NCI-H345 treated with DMSO at 0.1 percent for 48 hours (cell line): Measurements from ENCODE around the gene TBXA2R.
A peak's percentile ranks its signal among the peaks of the same experiment; 100 is the strongest.

Experiments
- DNase-seq: peaks from one replicate; lab custom pipeline; 2025; ENCODE audit not compliant: unreplicated experiment; lab: John Stamatoyannopoulos, UW

The TBXA2R gene

DNA sequence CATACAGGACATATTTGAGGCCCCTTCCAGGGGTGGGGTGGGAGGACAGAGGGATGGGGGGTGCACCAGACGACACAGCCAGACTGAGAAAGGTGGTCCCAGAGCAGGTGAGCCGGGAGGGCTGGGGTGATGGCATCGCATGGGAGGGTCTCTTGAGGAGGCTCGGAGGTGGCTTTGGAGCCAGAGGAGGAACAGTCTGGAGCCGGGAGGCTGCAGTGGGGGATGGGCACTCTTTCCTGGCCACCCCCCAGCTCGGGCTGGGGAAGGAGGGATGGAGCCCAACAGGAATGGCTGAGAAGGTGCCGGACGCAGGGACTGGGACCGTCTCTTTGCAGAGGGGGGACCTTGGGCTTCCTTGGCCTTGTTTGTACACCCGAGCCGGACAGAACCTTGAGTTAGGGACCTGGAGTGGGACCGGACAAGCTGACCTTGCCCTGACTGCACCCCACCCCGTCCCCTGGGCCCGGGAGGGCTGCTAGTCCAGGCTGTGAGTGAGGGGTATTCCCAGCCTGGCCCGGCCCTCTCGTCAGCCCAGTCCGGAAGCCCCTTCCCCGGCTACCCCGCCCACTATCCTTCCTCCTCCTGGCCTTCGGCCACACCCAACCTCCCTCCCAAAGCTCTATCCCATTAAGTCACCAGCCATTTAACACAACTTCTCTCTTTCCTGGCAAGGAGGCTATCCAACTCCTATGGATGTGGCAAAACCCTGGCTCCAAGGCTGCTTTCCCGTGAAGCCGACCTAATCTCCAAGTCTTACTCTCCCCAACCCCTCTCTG is 816 bp upstream of the TBXA2R start:
- DNase-seq, result no peak

DNA sequence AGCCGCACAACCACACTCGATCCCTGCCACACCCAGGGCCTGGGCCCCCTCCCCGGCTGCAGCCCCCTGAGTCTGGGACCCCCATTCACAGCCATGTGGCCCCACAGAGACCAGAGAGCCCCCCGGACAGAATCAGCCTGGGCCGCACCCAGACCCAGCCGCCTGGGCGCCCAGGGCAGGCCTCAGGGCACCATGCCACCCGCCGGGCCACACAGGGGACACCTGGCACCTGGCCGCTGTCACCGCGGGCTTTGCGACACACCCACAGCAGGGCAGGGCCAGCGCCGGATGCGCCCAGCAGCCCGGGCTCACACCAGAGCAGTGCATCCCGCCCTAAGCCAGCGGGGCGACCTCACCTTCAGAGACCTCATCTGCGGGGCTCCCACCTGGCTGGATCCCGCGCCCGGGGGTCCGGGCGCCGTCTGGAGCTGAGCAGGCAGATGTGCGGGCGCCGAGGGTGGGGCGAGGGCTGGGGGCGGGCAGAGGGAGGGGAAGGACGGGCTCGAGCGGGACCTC is 443 bp downstream of the TBXA2R start:
- peak; percentile 40 for DNase-seq

DNA sequence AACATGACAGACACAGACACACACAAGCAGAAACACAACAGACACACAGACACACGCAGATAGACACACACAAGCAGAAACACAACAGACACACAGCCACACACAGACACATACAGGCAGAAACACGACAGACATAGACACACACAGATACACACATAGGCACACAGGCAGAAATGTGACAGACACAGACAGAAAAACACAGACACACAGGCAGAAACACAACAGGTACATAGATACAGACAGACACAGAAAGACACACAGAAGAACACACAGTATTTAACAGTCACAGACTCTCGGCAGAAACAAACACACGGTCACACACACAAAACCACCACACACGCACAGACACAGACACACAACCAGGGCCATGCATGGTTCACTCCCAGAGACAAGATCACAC is 905 bp downstream of the TBXA2R start:
- DNase-seq, result no peak

DNA sequence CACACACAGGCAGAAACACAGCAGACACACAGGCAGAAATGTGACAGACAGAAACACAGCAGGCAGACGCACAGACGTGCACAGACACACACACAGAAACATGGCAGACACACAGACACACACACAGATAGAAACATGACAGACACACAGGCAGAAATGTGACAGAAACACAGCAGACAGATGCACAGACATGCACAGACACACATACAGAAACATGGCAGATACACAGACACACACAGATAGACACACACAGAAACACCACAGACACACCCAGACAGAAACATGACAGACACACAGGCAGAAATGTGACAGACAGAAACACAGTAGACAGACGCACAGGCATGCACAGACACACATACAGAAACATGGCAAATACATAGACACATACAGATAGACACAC is 1.3 kb downstream of the TBXA2R start:
- no peak for DNase-seq

DNA sequence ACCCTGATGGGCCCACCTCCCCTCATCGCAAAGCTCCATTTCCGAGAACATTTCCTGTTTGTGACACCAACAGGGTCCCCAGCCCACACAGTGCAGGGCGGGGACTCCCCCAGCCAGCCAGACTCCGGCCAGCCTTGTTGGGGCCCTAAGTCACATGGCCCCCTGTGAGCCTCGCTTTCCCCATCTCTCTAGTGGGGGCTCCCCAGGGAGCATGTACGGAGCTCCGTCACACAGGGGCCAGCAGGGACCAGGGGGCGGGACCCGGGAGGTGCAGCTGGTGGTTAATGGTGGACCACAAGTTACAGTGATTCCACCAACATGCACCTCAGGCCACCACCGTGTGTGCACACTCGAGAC is 1.7 kb downstream of the TBXA2R start:
- DNase-seq, result no peak

DNA sequence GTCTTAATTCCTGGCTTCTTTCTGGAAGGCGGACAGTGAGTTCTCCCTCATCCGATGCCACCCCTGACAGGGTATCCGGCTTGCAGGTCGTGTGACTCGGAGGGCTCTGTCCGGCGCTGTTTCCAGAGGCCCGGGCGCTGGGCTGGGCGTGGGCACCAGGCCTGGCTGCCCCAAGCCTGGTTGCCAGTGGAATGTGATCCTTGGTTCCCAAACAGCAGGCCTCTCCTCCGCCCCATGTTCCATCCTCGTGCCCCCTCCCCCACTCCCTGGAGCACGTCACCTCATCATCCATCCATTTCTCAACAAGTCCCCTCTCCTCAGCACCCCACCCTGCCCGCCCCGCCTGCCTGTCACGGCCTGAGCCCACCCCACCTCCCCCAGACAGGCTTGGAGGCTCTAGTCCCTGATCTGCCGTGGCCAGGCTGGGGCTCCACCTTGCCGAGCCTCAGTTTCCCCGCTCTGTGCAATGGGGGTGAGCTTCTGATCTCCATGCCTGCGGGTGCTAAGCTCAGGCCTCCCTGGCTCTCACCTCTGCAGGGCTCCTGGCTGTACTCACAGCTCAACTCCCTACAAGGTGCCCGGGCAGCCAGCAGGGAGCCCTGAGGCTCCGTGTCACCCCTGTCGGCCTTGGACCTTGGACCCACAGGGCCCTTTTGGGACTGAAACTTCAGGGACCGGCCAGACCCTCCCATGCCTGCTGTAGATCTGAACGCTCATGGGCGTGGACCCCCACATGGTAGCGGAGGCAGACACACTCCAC is 2.3 kb downstream of the TBXA2R start:
- no peak for DNase-seq

DNA sequence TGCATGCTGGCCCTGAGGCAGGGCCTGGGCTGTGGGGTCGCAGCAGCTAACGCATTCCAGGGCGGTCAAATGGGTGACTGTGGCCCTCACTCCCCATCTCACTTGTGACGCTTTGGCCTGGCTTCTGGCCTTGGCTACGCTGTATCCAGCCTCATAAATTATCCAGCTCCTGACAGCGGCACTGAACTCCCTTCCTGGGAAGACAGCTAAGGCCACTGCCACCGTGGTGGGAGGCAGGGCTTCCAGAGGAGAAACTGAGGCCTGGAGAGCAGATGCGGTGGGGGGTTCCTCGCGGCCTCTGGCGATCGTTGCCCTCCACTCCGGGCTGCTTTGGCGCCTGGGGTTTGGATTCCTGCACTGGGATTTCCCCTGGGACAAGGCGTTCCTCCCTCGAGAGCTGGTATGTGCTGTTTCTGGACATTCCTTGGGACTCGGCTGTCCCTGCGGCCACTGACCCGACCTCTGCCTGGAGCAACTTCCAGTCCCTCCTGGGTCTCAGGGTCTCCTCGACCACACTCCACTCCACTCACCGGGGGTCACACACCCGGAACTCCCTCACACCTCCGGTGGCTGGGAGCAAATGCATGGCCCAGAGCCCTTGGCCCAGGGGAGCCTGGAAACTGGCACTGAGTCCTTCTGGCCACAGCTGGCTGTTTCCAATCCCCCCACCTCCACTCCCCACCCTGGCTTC is 3.4 kb downstream of the TBXA2R start:
- no peak for DNase-seq

DNA sequence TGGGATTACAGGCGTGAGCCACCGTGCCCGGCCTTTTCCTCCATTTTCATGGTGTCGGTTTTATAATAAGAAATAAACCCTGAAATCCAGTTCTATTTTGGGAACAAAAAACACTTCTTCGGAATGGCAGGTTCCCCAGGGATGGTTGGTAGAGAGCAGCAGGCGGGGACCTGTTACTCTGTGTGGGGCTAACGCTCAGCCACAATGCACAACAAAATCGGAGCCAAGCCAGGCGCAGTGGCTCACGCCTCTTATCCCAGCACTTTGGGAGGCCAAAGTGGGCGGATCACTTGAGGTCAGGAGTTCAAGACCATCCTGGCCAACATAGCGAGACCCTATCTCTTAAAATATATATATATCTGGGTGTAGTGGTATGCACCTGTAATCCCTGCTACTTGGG is 5.7 kb downstream of the TBXA2R start:
- no peak for DNase-seq

DNA sequence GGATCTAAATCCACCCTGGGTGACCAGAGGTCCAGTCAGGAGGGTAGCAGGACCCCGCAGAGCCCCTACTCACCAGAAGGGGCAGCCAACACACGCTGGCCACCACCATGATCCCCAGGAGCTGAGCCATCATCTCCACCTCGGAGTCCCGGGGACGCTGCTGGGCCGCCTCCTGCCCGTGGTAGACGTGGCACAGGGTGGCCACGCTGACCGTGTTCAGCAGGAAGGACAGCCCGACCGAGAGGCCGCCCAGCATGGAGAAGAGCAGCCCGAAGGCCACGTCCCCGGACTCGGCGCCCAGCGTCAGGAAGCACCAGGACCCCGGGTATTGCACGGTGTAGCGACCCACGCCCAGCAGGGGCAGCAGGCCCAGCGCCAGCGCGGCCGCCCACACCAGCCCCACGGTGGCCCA is 6.9 kb downstream of the TBXA2R start:
- no peak for DNase-seq

DNA sequence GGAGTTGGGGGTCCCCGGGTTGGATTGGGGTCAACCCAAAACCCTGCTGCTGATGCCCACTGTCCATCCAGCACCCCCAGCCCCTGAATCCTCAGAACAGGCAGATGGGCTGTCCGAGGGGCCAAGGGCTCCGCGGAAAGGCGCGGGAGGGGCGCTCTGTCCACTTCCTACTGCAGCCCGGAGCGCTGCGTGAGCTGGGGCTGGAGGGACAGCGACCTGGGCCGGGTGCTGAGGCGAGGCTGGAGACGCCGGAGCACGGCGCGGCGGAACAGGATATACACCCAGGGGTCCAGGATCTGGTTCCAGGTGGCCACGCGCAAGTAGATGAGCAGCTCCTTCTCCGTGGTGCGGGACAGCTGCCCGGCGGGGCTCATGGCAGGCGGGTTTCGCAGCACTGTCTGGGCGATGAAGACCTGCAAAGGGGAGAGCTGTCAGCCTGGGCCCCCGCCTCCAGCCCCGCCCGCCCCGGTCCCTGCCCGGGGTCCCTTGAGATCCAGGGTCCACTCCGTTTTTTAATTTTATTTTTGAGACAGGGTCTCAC is 11.1 kb downstream of the TBXA2R start:
- no peak for DNase-seq

DNA sequence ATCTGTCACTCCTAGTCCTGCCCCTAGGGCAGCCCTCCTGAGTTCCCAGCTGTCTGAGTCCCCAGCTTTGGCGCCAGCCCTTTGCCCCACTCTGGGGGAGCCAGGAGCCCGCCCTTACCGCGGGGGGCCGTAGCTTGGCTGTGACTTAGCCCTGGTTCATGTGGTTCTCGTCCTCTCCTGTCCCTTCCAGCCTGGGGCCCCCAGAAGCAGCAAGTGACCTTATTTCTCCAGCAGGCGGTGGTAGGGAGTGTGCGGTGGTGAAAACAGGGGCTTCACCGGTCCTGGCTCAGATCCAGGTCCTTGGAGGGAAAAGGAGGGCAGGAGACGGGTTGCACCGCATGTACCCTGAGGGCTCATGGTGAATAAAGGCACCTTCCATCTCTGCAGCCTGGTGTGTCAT is 13.5 kb downstream of the TBXA2R start:
- DNase-seq, result no peak

DNA sequence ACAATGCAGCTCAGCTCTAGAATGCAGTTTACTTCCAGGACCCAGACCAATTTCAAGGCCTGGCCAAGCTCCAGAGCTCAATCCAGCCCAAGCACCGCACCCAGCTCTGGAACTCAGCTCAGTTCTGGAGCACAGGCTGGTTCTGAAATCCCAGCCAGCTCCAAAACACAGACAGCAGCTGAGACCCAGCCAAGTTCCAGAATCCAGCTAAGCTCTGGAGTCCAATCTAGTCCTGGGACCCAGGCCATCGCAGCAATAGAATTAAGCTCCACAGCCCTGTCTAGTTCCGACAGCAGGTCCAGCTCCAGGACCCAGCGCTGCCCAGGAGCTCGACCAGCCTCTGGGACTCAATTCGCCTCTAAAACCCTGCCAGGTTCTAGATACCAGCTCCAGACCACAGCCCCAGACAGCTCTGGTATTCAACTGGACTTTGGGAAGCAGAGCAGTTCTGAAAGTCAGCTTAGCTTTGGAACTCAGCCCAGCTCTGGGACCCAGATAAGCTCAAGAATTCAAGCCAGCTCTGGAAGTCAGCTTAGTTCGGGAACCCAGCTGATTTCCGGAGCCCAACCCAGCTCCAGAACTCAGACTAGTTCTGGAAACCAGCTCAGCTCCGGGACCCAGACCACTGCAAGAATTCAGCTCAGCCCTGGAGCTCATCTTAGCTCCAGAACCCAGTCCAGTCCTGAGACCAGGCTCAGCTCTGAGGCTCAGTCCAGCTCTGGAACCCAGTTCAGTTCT is 14.6 kb downstream of the TBXA2R start:
- no peak for DNase-seq

DNA sequence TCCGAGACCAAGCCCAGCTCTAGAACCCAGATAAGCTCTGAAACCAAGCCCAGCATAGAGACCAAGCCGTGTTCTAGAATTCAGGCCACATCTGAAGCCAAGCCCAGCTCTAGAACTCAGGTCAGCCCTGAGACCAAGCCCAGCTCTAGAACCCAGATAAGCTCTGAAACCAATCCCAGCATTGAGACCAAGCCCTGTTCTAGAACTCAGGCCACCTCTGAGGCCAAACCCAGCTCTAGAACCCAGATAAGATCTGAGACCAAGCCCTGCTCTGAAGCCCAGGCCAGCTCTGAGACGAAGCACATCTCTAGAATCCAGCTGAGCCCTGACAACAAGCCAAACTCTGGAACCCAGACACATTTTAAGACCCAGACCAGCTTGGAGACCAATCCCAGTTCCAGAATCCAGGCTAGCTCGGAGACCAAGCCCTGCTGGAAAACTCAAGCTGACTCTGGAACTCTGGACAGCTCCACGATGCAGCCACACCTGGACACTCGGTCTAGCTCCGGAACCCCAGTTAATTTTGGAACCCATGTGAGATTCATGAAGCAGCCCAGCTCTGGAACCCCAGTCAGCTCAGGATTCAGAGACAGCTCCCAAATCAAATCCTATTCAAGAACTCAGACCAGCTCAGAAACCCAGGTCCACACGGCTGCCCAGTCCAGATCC is 15.6 kb downstream of the TBXA2R start:
- no peak for DNase-seq

DNA sequence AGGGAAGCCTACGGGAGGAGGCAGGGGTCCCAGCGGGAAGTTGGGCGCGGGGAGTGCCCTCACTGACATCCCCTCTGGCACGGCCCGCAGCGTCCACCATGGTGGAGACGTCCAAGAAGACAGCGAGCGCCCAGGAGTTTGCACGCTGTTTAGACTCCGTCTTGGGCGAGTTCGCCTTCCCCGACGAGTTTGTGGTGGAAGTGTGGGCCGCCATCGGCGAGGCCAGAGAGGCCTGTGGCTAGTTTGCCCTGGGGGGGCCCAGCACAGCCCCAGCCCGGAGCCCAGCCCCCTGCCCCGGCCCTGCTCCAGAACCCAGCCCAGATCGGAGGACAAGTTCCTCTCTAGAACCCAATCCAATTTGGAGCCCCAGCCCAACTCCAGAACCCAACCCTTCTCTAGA is 16.7 kb downstream of the TBXA2R start:
- no peak for DNase-seq

DNA sequence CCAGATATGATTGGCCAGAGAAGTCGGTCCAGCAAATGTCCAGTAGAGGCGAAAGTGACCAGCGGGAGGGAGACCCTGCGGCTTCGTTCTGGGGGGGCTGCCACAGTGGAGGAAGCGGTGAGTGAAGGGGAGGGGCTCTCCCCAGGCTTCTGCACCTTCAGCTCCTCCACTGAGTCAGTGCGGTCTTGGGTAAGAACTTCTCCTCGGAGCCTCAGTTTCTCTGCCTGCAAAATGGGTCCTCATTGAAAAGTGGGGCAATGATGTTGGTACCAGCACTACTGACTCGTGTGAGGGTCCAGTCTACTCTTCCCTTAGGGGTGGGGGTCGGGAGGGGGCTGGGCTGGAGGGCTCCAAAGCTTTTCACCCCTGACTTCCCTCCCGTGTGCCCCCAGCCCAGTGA is 17.2 kb downstream of the TBXA2R start:
- no peak for DNase-seq

DNA sequence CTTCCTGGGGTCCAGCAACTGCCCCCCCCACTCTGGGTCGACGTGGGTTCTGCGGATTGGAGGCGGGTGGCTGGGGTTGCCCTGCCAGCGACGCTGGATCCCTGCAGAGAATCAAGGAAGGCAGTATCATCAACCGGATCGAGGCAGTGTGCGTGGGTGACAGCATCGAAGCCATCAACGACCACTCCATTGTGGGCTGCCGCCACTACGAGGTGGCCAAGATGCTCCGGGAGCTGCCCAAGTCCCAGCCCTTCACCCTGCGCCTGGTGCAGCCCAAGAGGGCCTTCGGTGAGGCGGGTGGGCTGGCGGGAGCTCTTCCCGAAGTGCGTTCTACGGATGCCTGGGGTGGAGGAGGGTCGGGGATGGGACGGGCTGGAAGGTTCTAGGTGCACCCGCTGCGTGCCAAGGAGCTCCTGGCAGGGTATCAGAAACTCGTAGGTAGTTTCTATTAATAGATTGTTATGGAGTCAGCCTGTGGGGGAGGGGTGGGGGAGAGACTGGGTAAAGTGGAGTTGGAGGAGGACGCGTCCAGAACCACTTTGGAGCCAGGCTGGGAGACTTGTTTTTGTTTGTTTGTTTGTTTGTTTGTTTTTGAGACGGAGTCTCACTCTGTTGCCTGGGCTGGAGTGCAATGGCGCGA is 19.8 kb downstream of the TBXA2R start:
- DNase-seq, result no peak

DNA sequence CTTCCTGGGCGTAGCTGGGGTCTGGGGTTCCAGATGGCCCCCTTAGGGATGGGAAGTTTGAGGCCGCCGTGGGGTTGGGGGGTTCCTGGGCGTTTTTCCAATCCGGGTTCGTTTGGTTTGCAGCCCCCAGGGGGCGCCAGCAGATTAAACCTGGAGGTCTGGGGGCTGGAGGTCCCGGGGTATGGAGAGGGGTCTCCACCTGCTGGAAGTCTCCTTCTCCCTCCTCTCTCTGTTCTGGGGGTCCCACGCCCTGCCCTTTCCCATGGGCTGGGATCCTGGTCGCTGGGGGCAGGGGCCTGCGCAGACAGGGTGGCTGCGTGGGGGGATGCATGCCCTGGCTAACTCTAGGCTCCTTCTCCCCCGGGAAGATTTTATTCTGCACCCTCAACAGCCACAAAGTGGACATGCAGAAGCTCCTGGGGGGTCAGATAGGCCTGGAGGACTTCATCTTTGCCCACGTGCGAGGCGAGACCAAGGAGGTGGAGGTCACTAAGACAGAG is 20.5 kb downstream of the TBXA2R start:
- DNase-seq, result no peak

DNA sequence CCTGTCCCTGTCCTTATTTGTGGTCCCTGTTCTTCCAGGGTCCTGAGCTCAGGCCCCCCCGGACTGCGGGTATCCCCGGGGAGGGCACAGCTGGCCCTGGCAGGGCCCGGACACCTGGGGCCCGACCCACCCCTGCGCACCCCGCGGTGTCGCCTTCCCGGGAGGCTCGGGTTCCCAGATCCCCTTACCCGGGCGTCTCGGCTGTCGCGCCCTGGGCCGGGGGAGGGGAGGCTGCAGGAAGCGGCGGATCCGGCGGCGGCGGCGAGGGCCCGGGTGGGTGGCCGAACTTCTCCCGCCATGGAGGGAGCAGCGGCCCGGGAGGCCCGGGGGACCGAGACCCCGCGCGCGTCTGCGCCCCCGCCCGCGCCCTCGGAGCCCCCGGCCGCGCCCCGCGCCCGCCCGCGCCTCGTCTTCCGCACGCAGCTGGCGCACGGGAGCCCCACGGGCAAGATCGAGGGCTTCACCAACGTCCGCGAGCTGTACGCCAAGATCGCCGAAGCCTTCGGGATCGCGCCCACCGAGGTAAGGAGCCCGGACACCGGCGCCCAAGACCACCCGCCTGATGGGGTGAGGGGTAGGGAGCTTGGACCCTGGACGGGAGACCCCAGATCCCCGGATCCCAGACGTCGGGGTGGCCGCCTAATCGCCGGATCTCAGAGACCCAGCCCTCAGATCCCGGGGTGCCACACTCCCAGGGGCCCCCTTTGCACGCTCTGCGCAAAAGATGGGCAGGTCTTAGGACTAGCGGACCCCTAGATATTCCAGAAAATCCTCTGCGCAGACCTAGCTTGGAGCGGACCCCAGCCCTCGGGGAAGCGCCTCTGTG is 21.2 kb downstream of the TBXA2R start, which contains the start of gene GIPC3:
TSS of gene GIPC3 (plus strand) at position 178 of the 826 bp plus-strand sequence. CDS start at position 298, 120 bp downstream.
- no peak for DNase-seq
